HepG2 (cell line): ENCODE measurements around the gene GPT2. TPM values are rescaled to one million over a fixed set of nuclear protein-coding genes. Genes with fewer than 3 reads are reported as not detected.
A peak's percentile ranks its signal among the peaks of the same experiment; 100 is the strongest.

Experiments used
- JUND ChIP-seq: sonication (generic); formaldehyde crosslinking; IDR thresholded peaks from 2 replicates; pipeline ENCODE4 v1.8.0; 2022; ENCODE audit warnings: mild to moderate bottlenecking, missing genetic modification reagents
- KDM2A ChIP-seq: sonication (generic); formaldehyde crosslinking; IDR thresholded peaks from 2 replicates; pipeline ENCODE4 v1.4.0; 2020; ENCODE audit warnings: low read depth, missing genetic modification reagents, borderline replicate concordance
- MAF1 ChIP-seq: sonication (generic); formaldehyde crosslinking; IDR thresholded peaks from 2 replicates; pipeline ENCODE4 v1.5.0; 2020; ENCODE audit warnings: missing genetic modification reagents, borderline replicate concordance
- MAFG ChIP-seq: sonication (generic); formaldehyde crosslinking; IDR thresholded peaks from 2 replicates; pipeline ENCODE4 v1.5.1; 2020; ENCODE audit warnings: mild to moderate bottlenecking, missing genetic modification reagents
- NFATC3 ChIP-seq: sonication (generic); formaldehyde crosslinking; IDR thresholded peaks from 2 replicates; pipeline ENCODE4 v1.5.1; 2020; ENCODE audit warnings: mild to moderate bottlenecking, missing genetic modification reagents
- NR1H2 ChIP-seq: sonication (generic); formaldehyde crosslinking; IDR thresholded peaks from 2 replicates; pipeline ENCODE4 v1.8.1; 2022; ENCODE audit warnings: low read depth, missing genetic modification reagents, borderline replicate concordance
- NR2F2 ChIP-seq: IDR thresholded peaks from 2 replicates; pipeline ENCODE4 v1.6.1; 2012; ENCODE audit warnings: low read depth, inconsistent platforms, borderline replicate concordance
- RNF2 ChIP-seq: fragments of 450-650 bp; conservative IDR thresholded peaks from 2 replicates; pipeline ENCODE4 v1.6.1; 2016; ENCODE audit warnings: low read depth
- SMYD3 ChIP-seq: sonication (generic); formaldehyde crosslinking; IDR thresholded peaks from 2 replicates; pipeline ENCODE4 v1.8.1; 2023; ENCODE audit warnings: mild to moderate bottlenecking, missing genetic modification reagents
- SNAI1 ChIP-seq: sonication (generic); formaldehyde crosslinking; IDR thresholded peaks from 2 replicates; pipeline ENCODE4 v1.5.0; 2020; ENCODE audit warnings: mild to moderate bottlenecking, missing genetic modification reagents, borderline replicate concordance
- THAP11 ChIP-seq: IDR thresholded peaks from 2 replicates; pipeline ENCODE4 v1.6.1; 2016; ENCODE audit warnings: missing biosample characterization, missing genetic modification reagents
- ZC3H13 ChIP-seq: sonication (generic); formaldehyde crosslinking; IDR thresholded peaks from 2 replicates; pipeline ENCODE4 v1.8.1; 2023; ENCODE audit warnings: mild to moderate bottlenecking, missing genetic modification reagents, moderate library complexity
- ZFY ChIP-seq: sonication (generic); formaldehyde crosslinking; IDR thresholded peaks from 2 replicates; pipeline ENCODE4 v1.4.0; 2020; ENCODE audit warnings: missing genetic modification reagents
- ZMYM2 ChIP-seq: sonication (generic); formaldehyde crosslinking; IDR thresholded peaks from 2 replicates; pipeline ENCODE4 v1.8.0; 2022; ENCODE audit warnings: mild to moderate bottlenecking, missing genetic modification reagents
- ZNF136 ChIP-seq: sonication (generic); formaldehyde crosslinking; IDR thresholded peaks from 2 replicates; pipeline ENCODE4 v1.8.1; 2022; ENCODE audit warnings: low read depth, mild to moderate bottlenecking, moderate library complexity, missing genetic modification reagents
- ZNF143 ChIP-seq: sonication (generic); formaldehyde crosslinking; IDR thresholded peaks from 2 replicates; pipeline ENCODE4 v1.4.0; 2020; ENCODE audit warnings: missing genetic modification reagents
- ZNF326 ChIP-seq: sonication (generic); formaldehyde crosslinking; IDR thresholded peaks from 2 replicates; pipeline ENCODE4 v1.4.0; 2020; ENCODE audit warnings: missing genetic modification reagents, borderline replicate concordance
- ZNF333 ChIP-seq: sonication (generic); formaldehyde crosslinking; IDR thresholded peaks from 2 replicates; pipeline ENCODE4 v1.4.0; 2020; ENCODE audit warnings: mild to moderate bottlenecking, missing genetic modification reagents, borderline replicate concordance
- ZNF674 ChIP-seq: sonication (generic); formaldehyde crosslinking; IDR thresholded peaks from 2 replicates; pipeline ENCODE4 v1.5.0; 2020; ENCODE audit warnings: low read depth, mild to moderate bottlenecking, missing genetic modification reagents
- ZSCAN31 ChIP-seq: sonication (generic); formaldehyde crosslinking; IDR thresholded peaks from 2 replicates; pipeline ENCODE4 v1.5.0; 2020; ENCODE audit warnings: low read depth, mild to moderate bottlenecking, missing genetic modification reagents
- polyA plus RNA-seq, 8 experiments: library from polyadenylated mRNA; depleted of rRNA in 3 of 8; stranded (reverse) in 7 of 8; unstranded in 1 of 8; fragments of >200 nt; fragmentation: Illumina TruSeq in 4 of 8; extraction: Trizol in 4 of 8; gene quantifications; 2 replicates each; pipeline versions ENCODE4 v1.2.1 to v1.2.3, GENCODE V29; 2011 to 2016; ENCODE audit warnings: low read depth in 4 of 8, missing spikeins in 1 of 8, mixed read lengths in 1 of 8; ENCODE audit not compliant: insufficient read depth in 1 of 8
- total RNA-seq, 5 experiments: library from RNA; depleted of rRNA; stranded (reverse); fragments of >200 nt; fragmentation: Illumina TruSeq; extraction: Trizol; gene quantifications; 2 replicates each; pipeline ENCODE4 v1.2.3, GENCODE V29; 2016; ENCODE audit warnings: low read depth in 1 of 5
- TF ChIP-seq, protein P1 (sequence below): sonication (generic); formaldehyde crosslinking; IDR thresholded peaks from 2 replicates; pipeline ENCODE4 v1.8.0; 2022; ENCODE audit warnings: missing genetic modification reagents, mild to moderate bottlenecking, borderline replicate concordance
- TF ChIP-seq, protein P2 (sequence below): sonication (generic); formaldehyde crosslinking; IDR thresholded peaks from 2 replicates; pipeline ENCODE4 v1.4.0; 2020; ENCODE audit warnings: missing genetic modification reagents
- TF ChIP-seq, protein P3 (sequence below): conservative IDR thresholded peaks from 2 replicates; pipeline ENCODE4 v1.6.1; 2018; ENCODE audit warnings: missing genetic modification reagents
- TF ChIP-seq, protein P4 (sequence below): sonication (generic); formaldehyde crosslinking; IDR thresholded peaks from 2 replicates; pipeline ENCODE4 v1.5.1; 2020; ENCODE audit warnings: missing genetic modification reagents, mild to moderate bottlenecking, borderline replicate concordance
- TF ChIP-seq, protein P5 (sequence below): sonication (generic); formaldehyde crosslinking; IDR thresholded peaks from 2 replicates; pipeline ENCODE4 v1.5.0; 2020; ENCODE audit warnings: missing genetic modification reagents

The GPT2 gene
- total and polyA plus RNA-seq, 2 of the 13 experiments (the other 11 are each of a cell fraction or from before 2014, with no cell fraction given): 138 to 267 TPM

DNA sequence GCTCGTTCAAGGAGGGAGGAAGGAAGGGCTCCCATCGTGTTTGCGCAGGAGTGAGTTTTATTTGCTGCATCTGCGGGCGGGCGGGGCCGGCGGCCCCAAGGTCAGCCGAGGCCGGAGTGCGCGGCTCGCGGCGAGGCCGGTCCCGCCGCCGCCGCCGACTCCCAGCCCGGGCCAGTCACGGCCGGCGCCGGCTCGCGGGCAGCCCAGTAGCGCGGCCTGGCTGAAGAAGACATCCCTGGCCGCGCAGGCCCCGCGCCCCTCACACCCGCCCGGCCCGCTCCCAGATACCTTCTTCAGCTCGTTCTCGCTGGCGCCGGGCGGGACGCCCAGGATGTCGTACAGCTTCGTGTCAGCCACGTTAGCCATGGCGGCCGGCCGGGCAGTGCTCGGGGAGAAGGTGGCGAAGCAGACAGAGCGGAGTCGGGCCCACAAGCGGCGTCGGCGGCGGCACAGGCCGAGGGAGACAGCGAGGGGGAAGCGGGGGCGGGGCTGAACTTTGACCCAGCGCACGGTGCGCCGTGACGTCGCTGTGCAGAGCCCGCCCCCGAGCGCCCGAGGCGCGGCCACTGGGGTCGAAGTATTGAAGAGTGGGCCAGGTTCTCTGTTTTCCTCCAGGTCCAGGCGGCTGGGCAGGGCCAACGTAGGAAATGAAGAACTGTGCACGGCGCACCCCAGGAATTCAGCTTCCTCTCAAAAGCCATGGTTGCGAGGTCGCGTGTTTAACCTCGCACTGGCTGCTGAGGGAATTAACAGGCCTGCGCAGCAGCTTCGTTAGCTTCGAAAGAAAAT, 89.2 kb downstream of the GPT2 start, which contains the start of gene DNAJA2 (continued):
- TF ChIP-seq SMYD3: no peak
- peak; percentile 93; the same call in 1 of the 2 replicates for TF ChIP-seq MAF1 (CRISPR knock-in tag)
- TF ChIP-seq ZC3H13 (CRISPR knock-in tag): peak; percentile 98
- TF ChIP-seq NFATC3 (CRISPR knock-in tag): peak; percentile 89; the same call in 1 of the 2 replicates
- no peak for TF ChIP-seq ZNF326 (CRISPR knock-in tag)
- TF ChIP-seq SNAI1 (CRISPR knock-in tag): peak; percentile 90; the same call in 1 of the 2 replicates
- TF ChIP-seq KDM2A: peak; percentile 86
- peak; percentile 99 for TF ChIP-seq ZFY (CRISPR knock-in tag)
- TF ChIP-seq ZMYM2: peak; percentile 54; the same call in 1 of the 2 replicates
- TF ChIP-seq ZNF674 (CRISPR knock-in tag): no peak
- TF ChIP-seq ZSCAN31 (CRISPR knock-in tag): peak; percentile 90
- TF ChIP-seq, protein P1, sequence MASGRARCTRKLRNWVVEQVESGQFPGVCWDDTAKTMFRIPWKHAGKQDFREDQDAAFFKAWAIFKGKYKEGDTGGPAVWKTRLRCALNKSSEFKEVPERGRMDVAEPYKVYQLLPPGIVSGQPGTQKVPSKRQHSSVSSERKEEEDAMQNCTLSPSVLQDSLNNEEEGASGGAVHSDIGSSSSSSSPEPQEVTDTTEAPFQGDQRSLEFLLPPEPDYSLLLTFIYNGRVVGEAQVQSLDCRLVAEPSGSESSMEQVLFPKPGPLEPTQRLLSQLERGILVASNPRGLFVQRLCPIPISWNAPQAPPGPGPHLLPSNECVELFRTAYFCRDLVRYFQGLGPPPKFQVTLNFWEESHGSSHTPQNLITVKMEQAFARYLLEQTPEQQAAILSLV (CRISPR knock-in tag): peak; percentile 87
- TF ChIP-seq, protein P2, sequence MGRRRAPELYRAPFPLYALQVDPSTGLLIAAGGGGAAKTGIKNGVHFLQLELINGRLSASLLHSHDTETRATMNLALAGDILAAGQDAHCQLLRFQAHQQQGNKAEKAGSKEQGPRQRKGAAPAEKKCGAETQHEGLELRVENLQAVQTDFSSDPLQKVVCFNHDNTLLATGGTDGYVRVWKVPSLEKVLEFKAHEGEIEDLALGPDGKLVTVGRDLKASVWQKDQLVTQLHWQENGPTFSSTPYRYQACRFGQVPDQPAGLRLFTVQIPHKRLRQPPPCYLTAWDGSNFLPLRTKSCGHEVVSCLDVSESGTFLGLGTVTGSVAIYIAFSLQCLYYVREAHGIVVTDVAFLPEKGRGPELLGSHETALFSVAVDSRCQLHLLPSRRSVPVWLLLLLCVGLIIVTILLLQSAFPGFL (CRISPR knock-in tag): peak; percentile 68; the same call in 1 of the 2 replicates
- peak; percentile 95 for TF ChIP-seq ZNF136
- TF ChIP-seq, protein P3, sequence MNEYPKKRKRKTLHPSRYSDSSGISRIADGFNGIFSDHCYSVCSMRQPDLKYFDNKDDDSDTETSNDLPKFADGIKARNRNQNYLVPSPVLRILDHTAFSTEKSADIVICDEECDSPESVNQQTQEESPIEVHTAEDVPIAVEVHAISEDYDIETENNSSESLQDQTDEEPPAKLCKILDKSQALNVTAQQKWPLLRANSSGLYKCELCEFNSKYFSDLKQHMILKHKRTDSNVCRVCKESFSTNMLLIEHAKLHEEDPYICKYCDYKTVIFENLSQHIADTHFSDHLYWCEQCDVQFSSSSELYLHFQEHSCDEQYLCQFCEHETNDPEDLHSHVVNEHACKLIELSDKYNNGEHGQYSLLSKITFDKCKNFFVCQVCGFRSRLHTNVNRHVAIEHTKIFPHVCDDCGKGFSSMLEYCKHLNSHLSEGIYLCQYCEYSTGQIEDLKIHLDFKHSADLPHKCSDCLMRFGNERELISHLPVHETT (CRISPR knock-in tag): no peak; the same call in 1 of the 2 replicates
- TF ChIP-seq ZNF333 (CRISPR knock-in tag): no peak
- TF ChIP-seq NR2F2: peak; percentile 43; the same call in 1 of the 2 replicates
- TF ChIP-seq MAFG: no peak
- TF ChIP-seq THAP11 (CRISPR knock-in tag): peak; percentile 88
- TF ChIP-seq ZNF143 (CRISPR knock-in tag): peak; percentile 63
- TF ChIP-seq, protein P4, sequence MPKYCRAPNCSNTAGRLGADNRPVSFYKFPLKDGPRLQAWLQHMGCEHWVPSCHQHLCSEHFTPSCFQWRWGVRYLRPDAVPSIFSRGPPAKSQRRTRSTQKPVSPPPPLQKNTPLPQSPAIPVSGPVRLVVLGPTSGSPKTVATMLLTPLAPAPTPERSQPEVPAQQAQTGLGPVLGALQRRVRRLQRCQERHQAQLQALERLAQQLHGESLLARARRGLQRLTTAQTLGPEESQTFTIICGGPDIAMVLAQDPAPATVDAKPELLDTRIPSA (CRISPR knock-in tag): 0 out of 2 replicates have a peak, but pooled peaks have one; percentile 10
- TF ChIP-seq NR1H2: peak; percentile 91; the same call in 1 of the 2 replicates
- TF ChIP-seq JUND (CRISPR knock-in tag): peak; percentile 74
- peak; percentile 96 for TF ChIP-seq RNF2
- TF ChIP-seq, protein P5, sequence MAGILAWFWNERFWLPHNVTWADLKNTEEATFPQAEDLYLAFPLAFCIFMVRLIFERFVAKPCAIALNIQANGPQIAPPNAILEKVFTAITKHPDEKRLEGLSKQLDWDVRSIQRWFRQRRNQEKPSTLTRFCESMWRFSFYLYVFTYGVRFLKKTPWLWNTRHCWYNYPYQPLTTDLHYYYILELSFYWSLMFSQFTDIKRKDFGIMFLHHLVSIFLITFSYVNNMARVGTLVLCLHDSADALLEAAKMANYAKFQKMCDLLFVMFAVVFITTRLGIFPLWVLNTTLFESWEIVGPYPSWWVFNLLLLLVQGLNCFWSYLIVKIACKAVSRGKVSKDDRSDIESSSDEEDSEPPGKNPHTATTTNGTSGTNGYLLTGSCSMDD: peak; percentile 92; the same call in 1 of the 2 replicates
